GM19395 (cell line): ENCODE data around the gene DGCR2.

Source experiments
- ATAC-seq: cut with Tn5 transposase; IDR thresholded peaks from one replicate; pipeline ENCODE4 v1.9.1; 2021; ENCODE audit warnings: mild to moderate bottlenecking, moderate library complexity; ENCODE audit not compliant: unreplicated experiment

DGCR2 gene

DNA sequence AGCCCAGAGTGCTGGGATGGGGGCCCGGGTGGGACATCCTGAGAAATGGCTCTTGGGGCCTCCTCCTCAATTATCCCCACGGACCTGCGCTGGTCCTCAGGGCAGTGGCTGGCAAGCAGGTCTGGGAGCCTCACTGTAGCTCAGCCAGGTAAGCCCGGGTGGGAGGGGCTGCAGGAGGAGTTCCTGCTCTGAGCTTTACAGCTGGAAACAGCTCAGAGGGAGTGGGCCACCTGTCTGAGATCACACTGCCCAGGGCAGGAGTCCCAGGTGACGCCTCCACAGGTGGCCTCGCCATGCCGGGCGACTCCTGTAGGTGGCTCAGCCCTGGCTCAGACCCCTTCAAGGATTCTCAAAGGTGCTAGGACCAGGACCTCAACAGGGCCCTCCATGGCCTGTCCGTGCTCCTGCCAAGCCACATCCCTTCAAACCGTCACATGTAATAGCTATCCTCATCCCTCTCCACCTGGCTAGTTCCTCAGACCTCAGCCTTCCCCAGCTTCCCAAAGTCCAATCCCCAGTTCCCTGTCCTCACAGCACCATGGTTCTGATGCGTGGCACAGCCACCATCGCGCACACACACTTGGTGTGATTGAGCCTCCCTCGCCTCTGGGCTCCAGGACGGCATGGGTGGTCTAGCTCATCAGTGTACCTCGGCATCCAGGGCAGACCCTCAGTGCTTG, 5.3 kb upstream of the DGCR2 start:
- no peak for ATAC-seq

DNA sequence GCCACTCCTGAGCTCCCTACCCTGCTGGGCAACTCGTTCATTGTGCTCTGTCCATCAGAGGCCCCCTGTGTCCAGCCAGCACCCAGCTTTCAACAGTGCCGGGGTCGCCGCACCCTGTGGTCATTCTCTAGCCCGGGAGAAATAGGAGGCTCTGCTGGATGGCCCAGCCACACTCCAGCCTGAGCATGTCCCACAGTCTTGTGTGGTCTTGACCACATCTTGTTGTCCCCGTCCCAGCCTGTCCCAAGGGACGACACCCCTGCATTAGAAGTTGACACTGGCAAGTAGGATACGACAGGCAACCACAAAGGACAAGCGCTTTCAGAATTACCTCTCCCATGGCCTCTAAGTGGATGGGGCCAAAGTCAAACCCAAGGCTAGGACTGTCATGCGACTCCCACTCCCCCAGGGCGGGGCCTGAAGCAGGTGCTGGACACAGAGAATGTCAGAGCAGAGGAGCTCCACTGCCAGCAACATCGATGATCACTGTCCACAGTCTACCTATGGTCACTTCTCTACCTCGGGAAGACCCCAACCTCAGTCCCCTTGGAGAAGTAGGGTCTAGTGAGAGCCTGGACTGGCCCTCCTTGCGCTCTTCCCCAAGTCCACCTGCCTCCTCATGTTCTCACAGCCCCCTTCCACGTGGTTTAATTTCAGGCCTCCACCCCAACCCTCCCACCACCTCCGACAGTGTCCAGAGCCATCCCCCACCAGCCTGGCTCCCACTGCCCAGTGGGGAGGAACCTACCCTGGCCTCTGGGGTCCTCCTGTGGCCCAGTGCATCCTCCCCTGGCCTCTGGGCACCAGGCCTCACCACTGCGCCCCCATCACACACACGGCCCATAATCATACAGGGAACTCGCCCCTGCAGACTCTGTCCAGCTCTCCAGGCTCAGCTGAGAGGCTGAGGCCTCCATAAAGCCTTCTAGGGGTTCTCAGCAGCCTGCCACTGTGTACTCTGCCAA, 4.4 kb upstream of the DGCR2 start:
- ATAC-seq: no peak

DNA sequence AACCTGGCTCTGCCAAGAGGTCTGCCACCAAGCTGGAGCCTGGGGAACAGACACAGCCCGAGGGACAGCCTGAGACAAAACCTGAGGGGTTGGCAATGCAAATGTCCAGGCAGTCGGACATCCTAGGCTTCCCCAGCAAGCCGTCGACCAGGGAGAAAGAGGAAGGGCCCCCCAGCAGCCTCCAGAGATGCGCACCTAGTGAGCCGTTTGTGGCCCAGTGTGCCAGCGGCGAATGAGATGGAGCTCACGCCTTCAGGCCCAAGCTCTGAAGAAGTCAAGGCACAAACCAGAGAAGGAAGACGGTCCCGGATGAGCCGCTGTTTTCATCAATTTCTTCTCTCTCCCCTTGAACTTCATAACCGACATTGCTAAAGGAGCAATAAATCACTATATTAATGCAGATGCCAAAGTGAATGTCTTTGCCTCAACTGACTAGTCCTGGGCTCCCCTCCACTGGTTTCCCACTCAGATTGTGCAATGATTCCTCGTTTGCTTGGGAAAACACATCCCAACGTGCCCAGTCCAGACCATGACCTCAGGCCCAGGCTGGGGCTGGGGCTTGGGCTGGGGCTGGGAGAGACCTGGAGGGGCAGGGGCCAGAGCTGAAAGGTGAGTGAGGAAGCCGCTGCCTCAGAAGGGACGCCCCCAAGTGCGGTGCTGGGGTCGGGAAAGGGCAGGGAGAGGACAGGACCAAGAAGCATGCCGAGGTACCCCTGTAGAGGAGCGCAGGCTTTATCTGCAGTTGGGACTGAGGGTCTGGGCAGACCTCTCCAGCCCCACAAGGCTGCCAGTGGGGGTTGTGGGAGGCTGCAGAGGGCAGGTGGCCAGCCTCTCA, 3.5 kb upstream of the DGCR2 start:
- ATAC-seq: no peak

- no peak for ATAC-seq
Measured at GRCh38 chr22:19125011-19125410, 2.8 kb upstream of the DGCR2 start.

DNA sequence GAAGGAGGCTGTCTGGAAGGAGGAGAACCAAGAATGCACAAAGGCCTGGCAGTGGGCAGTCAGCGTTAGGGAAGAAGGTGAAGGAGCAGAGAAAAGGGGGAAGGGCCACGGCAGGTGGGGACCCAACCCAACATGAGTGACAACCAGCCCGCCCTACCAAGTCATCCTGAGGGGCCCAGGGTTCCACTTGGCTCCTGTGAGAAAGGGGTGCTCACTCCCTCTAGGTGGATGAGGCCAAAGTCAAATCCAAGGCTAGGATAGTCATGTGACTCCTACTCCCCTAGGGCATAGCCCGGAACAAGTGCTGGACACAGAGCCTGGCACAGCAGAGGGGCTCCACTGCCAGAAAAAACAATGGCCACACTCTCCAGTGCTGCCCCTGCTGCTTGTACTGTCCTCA, 2.2 kb upstream of the DGCR2 start:
- ATAC-seq: no peak

DNA sequence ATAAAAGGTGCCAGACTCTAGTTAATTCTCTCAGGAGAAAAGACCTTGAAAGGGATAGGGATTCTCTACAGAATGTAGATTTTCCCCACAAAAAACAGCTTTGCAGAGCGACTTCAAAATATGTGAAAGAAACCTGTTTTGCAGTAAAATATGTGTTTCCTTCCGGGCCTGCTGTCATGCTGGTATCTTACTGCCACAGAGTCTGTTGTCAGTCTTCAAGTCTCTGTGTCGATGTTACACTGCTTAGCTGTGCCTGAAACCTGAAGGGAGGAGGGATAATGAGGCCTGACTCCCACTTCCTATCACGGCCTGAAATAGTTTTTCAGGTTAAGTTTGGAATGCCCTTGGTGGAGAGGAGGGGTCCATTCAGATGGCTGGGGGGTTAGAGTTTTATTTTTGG, 1.7 kb upstream of the DGCR2 start:
- no peak for ATAC-seq

- no peak for ATAC-seq
Measured at GRCh38 chr22:19122752-19123492, 710 bp upstream of the DGCR2 start.

GRCh38 chr22:19121631-19122142, 525 bp downstream of the DGCR2 start:
- ATAC-seq: peak; percentile 24

GRCh38 chr22:19120829-19121630, 1.2 kb downstream of the DGCR2 start:
- peak; percentile 12 for ATAC-seq

DNA sequence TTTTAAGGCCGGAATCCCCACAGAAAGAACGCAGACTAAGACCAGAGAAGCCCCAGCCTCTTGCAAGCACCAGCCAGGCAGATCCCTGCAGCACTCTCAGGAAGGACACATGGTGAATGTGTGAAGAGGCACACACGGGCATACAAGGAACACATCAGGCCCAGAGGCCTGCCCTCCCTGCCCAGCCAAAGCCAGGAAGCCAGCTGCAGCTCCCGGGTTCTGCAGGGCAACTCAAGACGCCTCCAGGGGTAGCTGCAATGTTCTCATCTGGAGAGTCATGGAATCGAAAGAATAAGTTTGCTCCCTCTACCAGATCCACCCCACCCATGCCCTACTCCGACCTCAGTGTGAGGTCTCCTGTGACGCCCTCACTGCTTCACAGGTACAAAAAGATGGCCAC, 2.3 kb downstream of the DGCR2 start:
- no peak for ATAC-seq

GRCh38 chr22:19118329-19118880, 3.8 kb downstream of the DGCR2 start:
- ATAC-seq: peak; percentile 59

DNA sequence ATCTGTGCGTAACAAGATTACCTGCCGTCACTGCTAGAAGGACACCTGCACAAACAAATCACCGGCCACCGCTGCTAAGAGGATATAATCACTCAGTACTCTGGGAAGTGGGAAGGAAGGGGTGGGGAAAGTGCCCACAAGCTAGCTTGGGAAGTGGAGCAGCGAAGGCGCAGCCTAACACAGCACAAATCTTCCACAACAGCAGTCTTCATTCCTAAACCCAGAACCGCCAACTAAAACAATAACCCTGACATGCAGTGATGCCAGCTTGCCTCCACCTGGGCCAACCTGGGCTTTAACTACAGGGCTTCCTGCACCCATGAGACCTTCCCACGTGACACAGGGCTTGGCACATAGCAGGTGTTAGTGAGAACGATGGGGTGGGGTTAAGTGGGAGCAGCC, 5.1 kb downstream of the DGCR2 start:
- no peak for ATAC-seq

DNA sequence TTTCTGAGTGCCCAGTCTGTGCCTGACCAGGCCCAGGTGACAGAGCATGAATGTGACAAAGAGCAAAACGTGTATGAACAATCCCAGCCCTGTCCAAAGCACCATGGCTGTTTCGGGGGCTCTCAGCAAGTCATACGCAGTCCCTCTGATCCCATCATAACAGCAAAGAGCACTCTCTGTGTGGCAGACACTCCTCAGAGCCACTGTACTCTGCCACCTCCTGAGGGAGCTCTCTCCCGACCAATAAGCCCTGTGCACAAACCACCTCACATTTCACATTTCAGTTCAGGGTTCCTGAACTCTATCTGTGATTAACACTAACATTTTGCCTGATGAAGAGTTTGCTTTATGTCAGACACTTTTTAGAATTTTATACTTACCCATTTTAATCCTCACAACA, 6.6 kb downstream of the DGCR2 start:
- ATAC-seq: no peak

- ATAC-seq: no peak
Measured at GRCh38 chr22:19114984-19115552, 7.1 kb downstream of the DGCR2 start.

- ATAC-seq: no peak
Measured at GRCh38 chr22:19113429-19113828, 8.8 kb downstream of the DGCR2 start.

DNA sequence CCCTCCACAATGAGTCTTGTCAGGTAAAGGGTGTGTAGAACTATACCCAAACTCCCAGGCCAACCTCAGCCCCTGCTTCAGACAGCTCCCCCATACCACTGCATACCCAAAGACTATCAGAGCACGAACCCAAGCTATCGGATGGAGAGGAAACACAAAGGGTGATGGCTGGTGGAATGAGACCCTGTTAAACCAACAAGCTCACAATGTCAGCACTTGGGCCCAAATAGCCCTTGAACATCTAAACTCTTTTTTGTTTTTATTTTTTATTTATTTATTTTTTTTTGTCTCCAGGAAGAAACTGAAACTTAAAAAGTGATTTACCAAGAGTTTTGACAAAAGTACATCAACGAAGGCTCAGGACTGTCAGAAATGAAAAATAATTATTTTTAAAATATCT, 10.6 kb downstream of the DGCR2 start:
- ATAC-seq: no peak

GRCh38 chr22:19111140-19111539, 11.1 kb downstream of the DGCR2 start:
- ATAC-seq: no peak

- no peak for ATAC-seq
Measured at GRCh38 chr22:19110646-19111045, 11.6 kb downstream of the DGCR2 start.

DNA sequence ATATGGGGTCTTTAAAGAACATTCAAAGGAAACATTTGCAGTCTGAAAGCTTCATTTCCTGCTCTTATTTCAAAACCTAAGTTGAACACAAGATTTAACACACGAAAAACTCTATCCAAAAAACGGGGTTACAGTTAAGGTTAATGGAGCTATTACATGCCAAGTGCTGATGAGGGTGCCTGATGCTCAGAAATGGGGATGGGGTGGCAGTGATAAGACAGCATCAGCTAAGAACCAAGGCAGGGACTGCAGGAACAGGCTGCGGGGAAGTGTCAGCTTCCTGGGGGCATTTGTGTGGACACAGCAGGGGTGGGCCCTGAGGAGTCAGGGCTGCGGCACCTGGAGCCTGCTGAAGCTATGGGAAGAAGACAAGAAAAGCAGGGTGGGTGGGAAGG, 12.2 kb downstream of the DGCR2 start:
- no peak for ATAC-seq
